Fibroblast of lung (primary cell): ENCODE results near the gene C19orf81.

Source experiments
- EZH2 ChIP-seq: IDR thresholded peaks from 2 replicates; pipeline ENCODE4 v1.5.1; 2012; ENCODE audit warnings: low read length, control low read depth, mild to moderate bottlenecking; ENCODE audit errors: missing control alignments
- TF ChIP-seq, protein P1 (sequence below), 2 donors: IDR thresholded peaks in 1 of 2; conservative IDR thresholded peaks in 1 of 2; 1 replicate in 1 of 2; 2 replicates in 1 of 2; pipeline ENCODE4 v1.5.1; 2011 to 2012; ENCODE audit warnings: low read length in 2 of 2, control low read depth in 1 of 2, inconsistent platforms in 1 of 2, low read depth in 1 of 2, mild to moderate bottlenecking in 1 of 2

DNA sequence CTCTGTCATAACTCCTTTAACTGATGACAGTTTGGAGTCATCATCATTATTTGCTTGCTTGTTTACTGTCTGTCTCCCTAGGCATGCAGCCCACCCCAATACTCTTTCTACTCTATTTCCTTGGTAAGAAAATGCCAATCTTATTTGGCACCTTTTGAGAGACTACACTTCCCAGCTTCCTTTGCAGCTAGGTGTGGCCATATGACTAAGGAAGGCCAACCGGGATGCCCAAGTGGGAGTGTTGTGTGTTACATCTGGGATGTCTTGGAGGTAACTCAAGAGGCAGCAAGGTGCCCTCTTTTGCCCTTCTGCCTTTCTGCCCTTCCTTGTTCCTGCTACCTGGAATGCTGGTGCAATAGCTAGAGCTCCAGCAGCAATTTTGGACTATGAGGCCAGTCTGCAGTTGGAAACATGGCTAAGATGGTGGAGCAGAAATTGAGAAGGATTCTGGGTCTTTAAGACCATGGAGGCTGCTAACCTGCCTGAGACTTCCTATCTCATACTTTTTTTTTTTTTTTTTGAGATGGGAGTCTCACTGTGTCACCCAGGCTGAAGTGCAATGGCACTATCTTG lies 27.5 kb downstream of the C19orf81 start:
- TF ChIP-seq, protein P1, sequence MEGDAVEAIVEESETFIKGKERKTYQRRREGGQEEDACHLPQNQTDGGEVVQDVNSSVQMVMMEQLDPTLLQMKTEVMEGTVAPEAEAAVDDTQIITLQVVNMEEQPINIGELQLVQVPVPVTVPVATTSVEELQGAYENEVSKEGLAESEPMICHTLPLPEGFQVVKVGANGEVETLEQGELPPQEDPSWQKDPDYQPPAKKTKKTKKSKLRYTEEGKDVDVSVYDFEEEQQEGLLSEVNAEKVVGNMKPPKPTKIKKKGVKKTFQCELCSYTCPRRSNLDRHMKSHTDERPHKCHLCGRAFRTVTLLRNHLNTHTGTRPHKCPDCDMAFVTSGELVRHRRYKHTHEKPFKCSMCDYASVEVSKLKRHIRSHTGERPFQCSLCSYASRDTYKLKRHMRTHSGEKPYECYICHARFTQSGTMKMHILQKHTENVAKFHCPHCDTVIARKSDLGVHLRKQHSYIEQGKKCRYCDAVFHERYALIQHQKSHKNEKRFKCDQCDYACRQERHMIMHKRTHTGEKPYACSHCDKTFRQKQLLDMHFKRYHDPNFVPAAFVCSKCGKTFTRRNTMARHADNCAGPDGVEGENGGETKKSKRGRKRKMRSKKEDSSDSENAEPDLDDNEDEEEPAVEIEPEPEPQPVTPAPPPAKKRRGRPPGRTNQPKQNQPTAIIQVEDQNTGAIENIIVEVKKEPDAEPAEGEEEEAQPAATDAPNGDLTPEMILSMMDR (conservative IDR thresholded peaks at IDR 0.05 in 1 of 2, IDR thresholded peaks at IDR 0.05 in 1 of 2; ENCODE audit: low read depth in 1 of 2, low read length in 2 of 2), result no peak
- TF ChIP-seq EZH2, result no peak
